HCT116 (cell line): ENCODE measurements around the gene HBA2. TPM values are rescaled to one million over a fixed set of nuclear protein-coding genes. Genes with fewer than 3 reads are reported as not detected.

ENCODE experiments used
- ATAC-seq: fragments of 200-7000 bp; cut with Tn5 transposase; 2 replicates; pipeline ENCODE4 v1.9.1; 2020; ENCODE audit warnings: mild to moderate bottlenecking, moderate library complexity
- BruUV-seq: library from RNA; stranded (reverse); fragments of 400-500 nt; replicated peaks from 2 replicates; lab custom pipeline; 2021; lab: Mats Ljungman, UMichigan
- CTCF ChIA-PET: fragments of 300-600 bp; sonication (Branson Sonifier 250); formaldehyde crosslinking; loops from one replicate; lab custom pipeline; 2021; ENCODE audit warnings: antibody characterized with exemption; lab: Charles Lee
- POLR2A ChIA-PET: fragments of 300-600, 350-600 bp; sonication (Branson Sonifier 250); formaldehyde crosslinking; loops from one replicate; lab custom pipeline; 2021; ENCODE audit warnings: antibody characterized with exemption; lab: Charles Lee
- RAD21 ChIA-PET, 2 experiments: fragments of 300-600 bp; sonication (Branson Sonifier 250); formaldehyde crosslinking; loops; one replicate each; lab custom pipeline; 2023; ENCODE audit warnings: low total read pairs in 2 of 2; ENCODE audit not compliant: uncharacterized antibody in 2 of 2, unreplicated experiment in 2 of 2, low non-redundant PET in 1 of 2; lab: Charles Lee
- DNase-seq: peaks from one replicate; pipeline ENCODE4 v3.0.0-alpha.2; 2010; ENCODE audit warnings: low read depth, low spot score
- H2AFZ ChIP-seq: fragments of 200-600 bp; shearing (Covaris generic), sonication (generic); 2 replicates; pipeline ENCODE4 v1.6.1; 2017; ENCODE audit warnings: low read depth, mixed run types, mixed read lengths, antibody characterized with exemption, low read length; ENCODE audit not compliant: poor library complexity, severe bottlenecking
- H3K27ac ChIP-seq: 2 replicates; pipeline ENCODE4 v1.5.1; 2012; ENCODE audit warnings: low read depth, low read length
- H3K27me3 ChIP-seq: fragments of 200-600 bp; sonication (generic); 2 replicates; pipeline ENCODE4 v1.6.1; 2016; ENCODE audit warnings: mixed run types, low read length, mixed read lengths; ENCODE audit not compliant: insufficient read depth
- H3K36me3 ChIP-seq, 2 experiments: fragments of 200-500 bp in 1 of 2; fragments of 200-600 bp in 1 of 2; sonication (Bioruptor generic) in 1 of 2; sonication (generic) in 1 of 2; 2 replicates each; pipeline versions ENCODE4 v1.5.1 to v1.6.1; 2014 to 2016; ENCODE audit warnings: low read length in 2 of 2, inconsistent platforms in 1 of 2, mixed read lengths in 1 of 2, mixed run types in 1 of 2; ENCODE audit not compliant: insufficient read depth in 2 of 2, control insufficient read depth in 1 of 2
- H3K4me1 ChIP-seq, 2 experiments: fragments of 200-600 bp in 1 of 2; sonication (generic) in 1 of 2; 2 replicates each; pipeline versions ENCODE4 v1.5.1 to v1.6.1; 2012 to 2017; ENCODE audit warnings: low read length in 2 of 2, inconsistent platforms in 1 of 2, mild to moderate bottlenecking in 1 of 2, mixed read lengths in 1 of 2, mixed run types in 1 of 2, moderate library complexity in 1 of 2; ENCODE audit not compliant: insufficient read depth in 2 of 2, control insufficient read depth in 1 of 2
- H3K4me2 ChIP-seq: fragments of 200-600 bp; sonication (generic); 2 replicates; pipeline ENCODE4 v1.6.1; 2017; ENCODE audit warnings: mixed run types, low read length, mixed read lengths
- H3K4me3 ChIP-seq, 2 experiments: fragments of 200-600 bp in 1 of 2; sonication (generic) in 1 of 2; replicated peaks in 1 of 2; 2 replicates each; pipeline ENCODE4 v1.5.1; 2011 to 2016; ENCODE audit warnings: low read length in 2 of 2, control low read depth in 1 of 2, low read depth in 1 of 2, mild to moderate bottlenecking in 1 of 2, mixed read lengths in 1 of 2, mixed run types in 1 of 2
- H3K79me2 ChIP-seq: fragments of 200-600 bp; sonication (generic); 2 replicates; pipeline ENCODE4 v1.6.1; 2017; ENCODE audit warnings: mild to moderate bottlenecking, mixed run types, low read length, moderate library complexity, mixed read lengths; ENCODE audit not compliant: insufficient read depth
- H3K9ac ChIP-seq: fragments of 200-600 bp; sonication (generic); 2 replicates; pipeline ENCODE4 v1.6.1; 2016; ENCODE audit warnings: low read length, mixed read lengths
- H3K9me2 ChIP-seq: fragments of 200-600 bp; sonication (generic), shearing (Covaris generic); 2 replicates; pipeline ENCODE4 v1.6.1; 2017; ENCODE audit warnings: mixed run types, mild to moderate bottlenecking, moderate library complexity; ENCODE audit not compliant: insufficient read depth
- H3K9me3 ChIP-seq, 2 experiments: fragments of 200-500 bp in 1 of 2; fragments of 200-600 bp in 1 of 2; sonication (Bioruptor generic) in 1 of 2; sonication (generic) in 1 of 2; 2 replicates each; pipeline ENCODE4 v1.6.1; 2014 to 2017; ENCODE audit warnings: low read length in 2 of 2, mixed read lengths in 2 of 2, inconsistent platforms in 1 of 2, low read depth in 1 of 2, mild to moderate bottlenecking in 1 of 2, mixed run types in 1 of 2, moderate library complexity in 1 of 2; ENCODE audit not compliant: control insufficient read depth in 1 of 2, insufficient read depth in 1 of 2
- H4K20me1 ChIP-seq: fragments of 200-600 bp; sonication (generic), shearing (Covaris generic); 2 replicates; pipeline ENCODE4 v1.6.1; 2017; ENCODE audit warnings: mixed run types, mild to moderate bottlenecking, moderate library complexity; ENCODE audit not compliant: insufficient read depth
- CEBPB ChIP-seq: IDR thresholded peaks from 2 replicates; pipeline ENCODE4 v1.6.1; 2012; ENCODE audit warnings: low read depth
- EGR1 ChIP-seq: IDR thresholded peaks from 2 replicates; pipeline ENCODE4 v1.6.1; 2012; ENCODE audit warnings: low read depth
- ELF1 ChIP-seq: IDR thresholded peaks from 2 replicates; pipeline ENCODE4 v1.6.1; 2012; ENCODE audit warnings: low read depth, borderline replicate concordance
- EZH2phosphoT487 ChIP-seq: fragments of 200-600 bp; IDR thresholded peaks from 2 replicates; pipeline ENCODE4 v1.6.1; 2018; ENCODE audit warnings: antibody characterized with exemption, borderline replicate concordance
- MAX ChIP-seq: IDR thresholded peaks from 2 replicates; pipeline ENCODE4 v1.6.1; 2012
- POLR2A ChIP-seq: IDR thresholded peaks from 2 replicates; pipeline ENCODE4 v1.7.0; 2011; ENCODE audit warnings: borderline replicate concordance; ENCODE audit not compliant: insufficient read depth, insufficient read length; ENCODE audit errors: extremely low read depth
- SP1 ChIP-seq: IDR thresholded peaks from 2 replicates; pipeline ENCODE4 v1.6.1; 2012; ENCODE audit warnings: low read depth
- SRF ChIP-seq: IDR thresholded peaks from 2 replicates; pipeline ENCODE4 v1.6.1; 2012; ENCODE audit warnings: low read depth
- YY1 ChIP-seq: IDR thresholded peaks from 2 replicates; pipeline ENCODE4 v1.6.1; 2011; ENCODE audit warnings: low read length, low read depth, moderate library complexity, mild to moderate bottlenecking; ENCODE audit not compliant: insufficient replicate concordance; ENCODE audit errors: extremely low read depth
- ZFX ChIP-seq: fragments of 450-650 bp; IDR thresholded peaks from 2 replicates; pipeline ENCODE4 v1.6.1; 2017
- ZNF274 ChIP-seq: fragments of 200-500 bp; sonication (Bioruptor generic); IDR thresholded peaks from 2 replicates; pipeline ENCODE4 v1.6.1; 2014; ENCODE audit warnings: mild to moderate bottlenecking, low read depth, low read length, inconsistent platforms
- intact Hi-C: fragments of 100-400 bp; cut with micrococcal nuclease; formaldehyde crosslinking; loops from 2 replicates; pipeline ENCODE4 v1.10.0; 2022
- total RNA-seq: library from RNA; stranded (reverse); gene quantifications from one replicate; pipeline ENCODE4 v1.2.1, GENCODE V29; 2021; ENCODE audit not compliant: unreplicated experiment
- TF ChIP-seq, protein P1 (sequence below): IDR thresholded peaks from 2 replicates; pipeline ENCODE4 v1.6.1; 2012; ENCODE audit warnings: low read depth
- TF ChIP-seq, protein P2 (sequence below): IDR thresholded peaks from 2 replicates; pipeline ENCODE4 v1.6.1; 2012
- TF ChIP-seq, protein P3 (sequence below): IDR thresholded peaks from 2 replicates; pipeline ENCODE4 v1.6.1; 2011; ENCODE audit warnings: mild to moderate bottlenecking, low read length, moderate library complexity; ENCODE audit not compliant: insufficient replicate concordance; ENCODE audit errors: extremely low read depth

The HBA2 gene
- total RNA-seq, 1 experiment from 2014 or later: 3.0 TPM

GRCh38 chr16:125011-125410 lies 47.7 kb upstream of the HBA2 start:
- Histone ChIP-seq H3K27me3 (no peaks in the 10 kb centered on the region), H3K4me1 (no peaks in the 10 kb centered on the region), H4K20me1 (no peaks in the 10 kb centered on the region), H3K4me3 (no peak overlapping the region), H3K9me3 (no peaks in the 10 kb centered on the region), H3K27ac (no peak overlapping the region), H3K79me2 (peaks cover 17% of the 10 kb centered on the region; the same call in 1 of the 2 replicates), H3K36me3 (no peaks in the 10 kb centered on the region), H3K9ac (no peak overlapping the region), H3K9me2 (no peaks in the 10 kb centered on the region), H2AFZ (no peak overlapping the region)
- ChIA-PET RAD21 (no interaction called here), POLR2A (no interaction called here), CTCF (no interaction called here)
- intact Hi-C loops: no loop called here
- no TSS peak for BruUV-seq
- TF ChIP-seq MAX: no peak
- TF ChIP-seq, protein P1, sequence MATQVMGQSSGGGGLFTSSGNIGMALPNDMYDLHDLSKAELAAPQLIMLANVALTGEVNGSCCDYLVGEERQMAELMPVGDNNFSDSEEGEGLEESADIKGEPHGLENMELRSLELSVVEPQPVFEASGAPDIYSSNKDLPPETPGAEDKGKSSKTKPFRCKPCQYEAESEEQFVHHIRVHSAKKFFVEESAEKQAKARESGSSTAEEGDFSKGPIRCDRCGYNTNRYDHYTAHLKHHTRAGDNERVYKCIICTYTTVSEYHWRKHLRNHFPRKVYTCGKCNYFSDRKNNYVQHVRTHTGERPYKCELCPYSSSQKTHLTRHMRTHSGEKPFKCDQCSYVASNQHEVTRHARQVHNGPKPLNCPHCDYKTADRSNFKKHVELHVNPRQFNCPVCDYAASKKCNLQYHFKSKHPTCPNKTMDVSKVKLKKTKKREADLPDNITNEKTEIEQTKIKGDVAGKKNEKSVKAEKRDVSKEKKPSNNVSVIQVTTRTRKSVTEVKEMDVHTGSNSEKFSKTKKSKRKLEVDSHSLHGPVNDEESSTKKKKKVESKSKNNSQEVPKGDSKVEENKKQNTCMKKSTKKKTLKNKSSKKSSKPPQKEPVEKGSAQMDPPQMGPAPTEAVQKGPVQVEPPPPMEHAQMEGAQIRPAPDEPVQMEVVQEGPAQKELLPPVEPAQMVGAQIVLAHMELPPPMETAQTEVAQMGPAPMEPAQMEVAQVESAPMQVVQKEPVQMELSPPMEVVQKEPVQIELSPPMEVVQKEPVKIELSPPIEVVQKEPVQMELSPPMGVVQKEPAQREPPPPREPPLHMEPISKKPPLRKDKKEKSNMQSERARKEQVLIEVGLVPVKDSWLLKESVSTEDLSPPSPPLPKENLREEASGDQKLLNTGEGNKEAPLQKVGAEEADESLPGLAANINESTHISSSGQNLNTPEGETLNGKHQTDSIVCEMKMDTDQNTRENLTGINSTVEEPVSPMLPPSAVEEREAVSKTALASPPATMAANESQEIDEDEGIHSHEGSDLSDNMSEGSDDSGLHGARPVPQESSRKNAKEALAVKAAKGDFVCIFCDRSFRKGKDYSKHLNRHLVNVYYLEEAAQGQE: no peak
- no peak for TF ChIP-seq EGR1
- TF ChIP-seq SP1: no peak
- TF ChIP-seq YY1: no peak
- TF ChIP-seq, protein P2, sequence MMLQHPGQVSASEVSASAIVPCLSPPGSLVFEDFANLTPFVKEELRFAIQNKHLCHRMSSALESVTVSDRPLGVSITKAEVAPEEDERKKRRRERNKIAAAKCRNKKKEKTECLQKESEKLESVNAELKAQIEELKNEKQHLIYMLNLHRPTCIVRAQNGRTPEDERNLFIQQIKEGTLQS: no peak
- TF ChIP-seq CEBPB: no peak
- no peak for TF ChIP-seq SRF
- TF ChIP-seq ZFX: no peak
- TF ChIP-seq ZNF274: no peak
- TF ChIP-seq, protein P3, sequence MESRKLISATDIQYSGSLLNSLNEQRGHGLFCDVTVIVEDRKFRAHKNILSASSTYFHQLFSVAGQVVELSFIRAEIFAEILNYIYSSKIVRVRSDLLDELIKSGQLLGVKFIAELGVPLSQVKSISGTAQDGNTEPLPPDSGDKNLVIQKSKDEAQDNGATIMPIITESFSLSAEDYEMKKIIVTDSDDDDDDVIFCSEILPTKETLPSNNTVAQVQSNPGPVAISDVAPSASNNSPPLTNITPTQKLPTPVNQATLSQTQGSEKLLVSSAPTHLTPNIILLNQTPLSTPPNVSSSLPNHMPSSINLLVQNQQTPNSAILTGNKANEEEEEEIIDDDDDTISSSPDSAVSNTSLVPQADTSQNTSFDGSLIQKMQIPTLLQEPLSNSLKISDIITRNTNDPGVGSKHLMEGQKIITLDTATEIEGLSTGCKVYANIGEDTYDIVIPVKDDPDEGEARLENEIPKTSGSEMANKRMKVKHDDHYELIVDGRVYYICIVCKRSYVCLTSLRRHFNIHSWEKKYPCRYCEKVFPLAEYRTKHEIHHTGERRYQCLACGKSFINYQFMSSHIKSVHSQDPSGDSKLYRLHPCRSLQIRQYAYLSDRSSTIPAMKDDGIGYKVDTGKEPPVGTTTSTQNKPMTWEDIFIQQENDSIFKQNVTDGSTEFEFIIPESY: no peak
- TF ChIP-seq ELF1: no peak
- no peak for TF ChIP-seq EZH2phosphoT487
- no peak for TF ChIP-seq POLR2A
- TF ChIP-seq, all 23 proteins: peak for 0
- ATAC-seq (no peak), DNase-seq (no peak)
- H3K4me2 ChIP-seq: no peak overlapping the region
